ENCODE measurements around the gene PAXX. TPM values are rescaled to one million over a fixed set of nuclear protein-coding genes. Genes with fewer than 3 reads are reported as not detected.

The PAXX gene
- total and polyA plus RNA-seq, 8 donors, result 11.9 to 206 (median 92.0) TPM

DNA sequence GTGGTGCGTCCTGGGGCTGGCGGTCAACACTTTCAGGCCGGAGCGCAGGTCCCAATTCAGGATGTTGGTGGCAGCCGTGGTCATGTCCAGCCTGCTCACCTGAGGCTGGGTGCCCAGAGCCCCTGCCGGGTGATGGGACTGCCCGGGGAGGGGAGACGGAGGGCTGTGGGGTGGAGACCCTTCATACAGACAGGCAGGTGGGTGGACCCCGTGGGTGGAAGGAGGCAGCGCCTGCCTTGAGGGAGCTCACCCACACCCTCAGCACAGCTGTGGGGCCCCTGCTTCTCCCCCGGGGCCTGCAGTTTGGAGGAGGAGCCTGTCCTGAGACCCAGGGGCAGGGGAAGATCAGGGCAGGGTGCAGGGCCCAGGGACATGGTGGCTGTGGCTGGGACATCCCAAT lies 21.9 kb upstream of the PAXX start:
- no peak for TF ChIP-seq EP300 (IDR thresholded peaks at IDR 0.05)
- TF ChIP-seq POLR2AphosphoS5 (IDR thresholded peaks at IDR 0.05), result no peak
- no peak for TF ChIP-seq POLR2A (IDR thresholded peaks at IDR 0.05)
- TF ChIP-seq, protein P1, sequence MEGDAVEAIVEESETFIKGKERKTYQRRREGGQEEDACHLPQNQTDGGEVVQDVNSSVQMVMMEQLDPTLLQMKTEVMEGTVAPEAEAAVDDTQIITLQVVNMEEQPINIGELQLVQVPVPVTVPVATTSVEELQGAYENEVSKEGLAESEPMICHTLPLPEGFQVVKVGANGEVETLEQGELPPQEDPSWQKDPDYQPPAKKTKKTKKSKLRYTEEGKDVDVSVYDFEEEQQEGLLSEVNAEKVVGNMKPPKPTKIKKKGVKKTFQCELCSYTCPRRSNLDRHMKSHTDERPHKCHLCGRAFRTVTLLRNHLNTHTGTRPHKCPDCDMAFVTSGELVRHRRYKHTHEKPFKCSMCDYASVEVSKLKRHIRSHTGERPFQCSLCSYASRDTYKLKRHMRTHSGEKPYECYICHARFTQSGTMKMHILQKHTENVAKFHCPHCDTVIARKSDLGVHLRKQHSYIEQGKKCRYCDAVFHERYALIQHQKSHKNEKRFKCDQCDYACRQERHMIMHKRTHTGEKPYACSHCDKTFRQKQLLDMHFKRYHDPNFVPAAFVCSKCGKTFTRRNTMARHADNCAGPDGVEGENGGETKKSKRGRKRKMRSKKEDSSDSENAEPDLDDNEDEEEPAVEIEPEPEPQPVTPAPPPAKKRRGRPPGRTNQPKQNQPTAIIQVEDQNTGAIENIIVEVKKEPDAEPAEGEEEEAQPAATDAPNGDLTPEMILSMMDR (IDR thresholded peaks at IDR 0.05), result no peak
- Histone ChIP-seq H3K4me1 (peaks cover 3 to 17% (median 8%) of the 10 kb centered on the region in 4 donors), H3K27me3 (peaks cover 0 to 26% (median 0%) of the 10 kb centered on the region in 3 donors), H3K4me3 (no peak overlapping the region), H3K27ac (no peak overlapping the region), H3K9me3 (no peaks in the 10 kb centered on the region), H3K36me3 (no peaks in the 10 kb centered on the region)
- DNase-seq, result no peak
- WGBS, 5 donors, result 79 to 92% (median 88%) methylated on average over 6 to 11 of the region's 11 CpGs
- intact Hi-C loops (cut with DNase I; ENCODE audit: low total_unique reads), result no loop called here

DNA sequence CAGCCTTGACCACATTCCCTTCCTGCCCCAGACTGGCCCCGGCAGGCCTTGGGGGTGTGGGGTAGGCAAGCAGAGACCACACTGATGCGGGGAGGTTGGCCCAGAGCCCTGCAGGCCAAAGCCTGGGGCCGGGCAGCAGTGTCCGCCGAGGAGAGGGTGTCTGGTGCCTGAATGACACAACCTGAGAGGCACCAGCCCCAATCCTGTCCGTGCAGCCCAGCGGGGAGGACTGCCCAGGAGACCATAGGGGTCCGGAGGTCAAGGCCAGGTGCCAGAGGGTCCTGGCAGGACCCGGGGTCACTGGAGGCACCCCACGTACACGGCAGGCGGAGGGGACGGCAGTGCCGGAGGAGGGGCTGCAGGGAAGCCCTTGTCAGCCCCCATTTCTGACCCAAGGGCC lies 20.5 kb upstream of the PAXX start:
- peaks cover 0 to 23% (median 0%) of the 10 kb centered on the region in 3 donors for H3K27me3 ChIP-seq
- H3K27ac ChIP-seq, result no peak overlapping the region
- no peak overlapping the region for H3K4me3 ChIP-seq
- no peaks in the 10 kb centered on the region for H3K36me3 ChIP-seq
- intact Hi-C loops (cut with DNase I; ENCODE audit: low total_unique reads), result no loop called here
- peaks cover 6 to 20% (median 13%) of the 10 kb centered on the region in 4 donors for H3K4me1 ChIP-seq
- no peak for DNase-seq
- 76 to 81% (median 79%) methylated on average over 11 to 14 of the region's 14 CpGs for WGBS, 5 donors
- TF ChIP-seq, protein P1 (IDR thresholded peaks at IDR 0.05), result no peak
- no peak for TF ChIP-seq EP300 (IDR thresholded peaks at IDR 0.05)
- TF ChIP-seq POLR2A (IDR thresholded peaks at IDR 0.05), result no peak
- TF ChIP-seq POLR2AphosphoS5 (IDR thresholded peaks at IDR 0.05), result no peak
- no peaks in the 10 kb centered on the region for H3K9me3 ChIP-seq

DNA sequence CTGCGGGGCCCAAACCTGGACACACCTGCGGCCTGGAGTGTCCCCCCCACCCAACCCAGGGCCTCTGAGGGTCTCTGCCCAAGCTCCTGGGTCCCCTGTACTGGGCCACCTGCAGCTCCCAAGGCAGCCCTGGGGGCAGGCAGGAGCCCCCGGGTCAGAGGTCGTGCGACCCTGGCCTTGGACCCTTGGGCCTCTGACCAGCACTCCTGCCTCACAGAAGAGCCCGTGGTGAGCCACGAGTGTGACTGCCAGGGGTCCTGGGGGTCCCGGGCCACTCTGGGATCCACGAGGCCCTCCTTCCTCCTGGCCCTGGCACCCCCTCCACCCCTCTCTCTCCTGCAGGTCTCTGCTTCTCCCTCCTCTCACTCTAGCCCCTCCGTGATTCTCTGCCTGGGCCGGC lies 19.9 kb upstream of the PAXX start:
- Histone ChIP-seq H3K27ac (no peak overlapping the region), H3K4me3 (no peak overlapping the region), H3K36me3 (no peaks in the 10 kb centered on the region), H3K9me3 (no peaks in the 10 kb centered on the region), H3K4me1 (peaks cover 7 to 26% (median 15%) of the 10 kb centered on the region in 4 donors), H3K27me3 (peaks cover 0 to 24% (median 0%) of the 10 kb centered on the region in 3 donors)
- no peak for TF ChIP-seq POLR2A (IDR thresholded peaks at IDR 0.05)
- TF ChIP-seq, protein P1 (IDR thresholded peaks at IDR 0.05), result no peak
- TF ChIP-seq EP300 (IDR thresholded peaks at IDR 0.05), result no peak
- no peak for TF ChIP-seq POLR2AphosphoS5 (IDR thresholded peaks at IDR 0.05)
- intact Hi-C loops (cut with DNase I; ENCODE audit: low total_unique reads), result no loop called here
- DNase-seq, result no peak
- WGBS, 5 donors, result 58 to 84% (median 81%) methylated on average over 4 to 11 of the region's 11 CpGs

DNA sequence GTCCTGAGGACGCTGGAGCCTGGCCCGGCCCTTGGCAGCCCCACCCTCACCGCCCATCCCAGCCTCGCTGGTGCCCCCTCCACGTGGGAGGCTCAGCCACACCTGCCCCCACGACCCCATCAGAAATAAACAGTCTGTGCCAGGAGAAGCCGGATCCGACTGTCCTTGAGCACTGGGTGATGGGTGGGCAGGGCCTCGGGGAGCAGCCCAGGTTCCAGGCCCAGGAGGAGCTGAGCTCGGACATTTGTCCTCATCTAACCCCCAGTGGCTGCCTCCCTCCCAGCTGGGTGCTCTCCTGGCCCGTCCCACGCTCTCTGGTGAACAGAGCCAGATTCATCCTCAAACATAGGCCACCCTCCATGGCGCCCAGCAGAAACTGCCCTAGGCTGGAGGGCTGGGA lies 19.5 kb upstream of the PAXX start:
- no peaks in the 10 kb centered on the region for H3K36me3 ChIP-seq
- TF ChIP-seq, protein P1 (IDR thresholded peaks at IDR 0.05), result no peak
- no peak for TF ChIP-seq EP300 (IDR thresholded peaks at IDR 0.05)
- TF ChIP-seq POLR2A (IDR thresholded peaks at IDR 0.05), result no peak
- DNase-seq, result no peak
- no peak overlapping the region for H3K27ac ChIP-seq
- no peak overlapping the region for H3K4me3 ChIP-seq
- peaks cover 0 to 27% (median 2%) of the 10 kb centered on the region in 3 donors for H3K27me3 ChIP-seq
- 54 to 71% (median 60%) methylated on average over 10 to 13 of the region's 13 CpGs for WGBS, 5 donors
- no peaks in the 10 kb centered on the region for H3K9me3 ChIP-seq
- intact Hi-C loops (cut with DNase I; ENCODE audit: low total_unique reads), result no loop called here
- H3K4me1 ChIP-seq, result peaks cover 11 to 30% (median 18%) of the 10 kb centered on the region in 4 donors

Measured in stomach (tissue), 9 donors.